Measurements from ENCODE around the gene ADGRD1.

The ADGRD1 gene

DNA sequence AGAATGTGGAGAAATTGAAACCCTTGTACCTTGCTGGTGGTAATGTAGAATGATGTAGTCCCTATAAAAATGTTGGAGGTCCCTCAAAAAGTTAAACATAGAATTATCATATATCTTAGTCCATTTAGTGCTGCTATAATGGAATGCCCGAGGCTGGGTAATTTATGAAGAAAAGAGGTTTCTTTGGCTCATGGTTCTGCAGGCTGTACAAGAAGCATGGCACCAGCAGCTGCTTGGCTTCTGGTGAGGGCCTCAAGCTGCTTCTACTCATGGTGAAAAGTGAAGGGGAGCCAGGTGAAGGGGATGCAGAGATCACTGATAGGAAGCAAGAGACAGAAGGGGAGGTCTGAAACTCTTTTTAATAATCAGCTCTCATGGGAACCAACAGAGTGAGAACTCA lies 233.9 kb downstream of the ADGRD1 start:
- H3K27ac Mint-ChIP-seq: no peak overlapping the region
- no peak overlapping the region for H3K4me3 Mint-ChIP-seq
- H3K36me3 Mint-ChIP-seq (ENCODE audit: low read depth): no peaks in the 10 kb centered on the region
- no peaks in the 10 kb centered on the region for H3K4me1 Mint-ChIP-seq (ENCODE audit: low read depth)
- H3K27me3 Mint-ChIP-seq (ENCODE audit: low read depth): no peaks in the 10 kb centered on the region
- peaks cover 4% of the 10 kb centered on the region for H3K9me3 Mint-ChIP-seq

GRCh38 chr12:131188131-131189050 lies 234.7 kb downstream of the ADGRD1 start:
- H3K9me3 Mint-ChIP-seq: peaks cover 4% of the 10 kb centered on the region
- H3K36me3 Mint-ChIP-seq (ENCODE audit: low read depth): no peaks in the 10 kb centered on the region
- no peaks in the 10 kb centered on the region for H3K4me1 Mint-ChIP-seq (ENCODE audit: low read depth)
- H3K27ac Mint-ChIP-seq: no peak overlapping the region
- no peak overlapping the region for H3K4me3 Mint-ChIP-seq
- H3K27me3 Mint-ChIP-seq (ENCODE audit: low read depth): no peaks in the 10 kb centered on the region

DNA sequence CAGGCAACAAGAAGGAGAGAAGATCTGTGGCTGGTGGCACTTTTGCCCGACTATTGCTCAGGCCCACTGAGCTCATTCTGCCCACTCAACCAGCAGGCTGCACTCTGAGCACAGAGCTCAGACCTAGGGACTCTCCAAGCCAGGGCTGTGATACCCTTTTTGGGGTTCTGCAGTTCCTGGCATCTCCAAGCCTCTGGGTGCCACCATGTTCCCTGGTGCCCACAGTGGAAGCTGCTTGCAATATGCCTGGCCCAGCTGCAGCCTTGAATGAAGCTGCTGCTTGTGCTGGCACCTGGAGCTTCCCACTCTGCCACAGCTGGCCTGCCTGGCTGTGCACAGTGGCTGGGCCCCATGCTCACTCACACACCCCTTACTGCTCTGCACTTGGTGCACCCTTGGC lies 236.1 kb downstream of the ADGRD1 start:
- Mint-ChIP-seq H3K4me3 (no peak overlapping the region), H3K36me3 (ENCODE audit: low read depth) (no peaks in the 10 kb centered on the region), H3K9me3 (peaks cover 4% of the 10 kb centered on the region), H3K27me3 (ENCODE audit: low read depth) (no peaks in the 10 kb centered on the region), H3K27ac (no peak overlapping the region), H3K4me1 (ENCODE audit: low read depth) (no peaks in the 10 kb centered on the region)

GRCh38 chr12:131190965-131191364 lies 237.3 kb downstream of the ADGRD1 start:
- no peaks in the 10 kb centered on the region for H3K36me3 Mint-ChIP-seq (ENCODE audit: low read depth)
- H3K9me3 Mint-ChIP-seq: peaks cover 4% of the 10 kb centered on the region
- H3K27ac Mint-ChIP-seq: no peak overlapping the region
- H3K4me3 Mint-ChIP-seq: no peak overlapping the region
- H3K4me1 Mint-ChIP-seq (ENCODE audit: low read depth): no peaks in the 10 kb centered on the region
- no peaks in the 10 kb centered on the region for H3K27me3 Mint-ChIP-seq (ENCODE audit: low read depth)
